H9 (cell line): ENCODE data around the gene PTPRJ. TPM values are rescaled to one million over a fixed set of nuclear protein-coding genes. Genes with fewer than 3 reads are reported as not detected.

Experiments
- DNase-seq: peaks from one replicate; pipeline ENCODE4 v3.0.0-alpha.2; 2017
- H2AFZ ChIP-seq: one replicate; pipeline ENCODE4 v1.6.1; 2013; ENCODE audit warnings: mild to moderate bottlenecking, low read length, control low read depth, moderate library complexity
- H2AK5ac ChIP-seq: 2 replicates; pipeline ENCODE4 v1.6.1; 2013; ENCODE audit warnings: low read length, control low read depth, mixed read lengths; ENCODE audit not compliant: insufficient read length
- H2BK120ac ChIP-seq: one replicate; pipeline ENCODE4 v1.6.1; 2013; ENCODE audit warnings: low read depth, mild to moderate bottlenecking, low read length, control low read depth, inconsistent platforms; ENCODE audit not compliant: poor library complexity, severe bottlenecking
- H2BK12ac ChIP-seq: 2 replicates; pipeline ENCODE4 v1.6.1; 2013; ENCODE audit warnings: low read length, control low read depth, mixed read lengths, low read depth; ENCODE audit not compliant: insufficient read length
- H2BK15ac ChIP-seq: 2 replicates; pipeline ENCODE4 v1.6.1; 2013; ENCODE audit warnings: low read depth, low read length, control low read depth
- H2BK20ac ChIP-seq: one replicate; pipeline ENCODE4 v1.6.1; 2013; ENCODE audit warnings: low read depth, mild to moderate bottlenecking, low read length, control low read depth, inconsistent platforms; ENCODE audit not compliant: poor library complexity, severe bottlenecking
- H2BK5ac ChIP-seq: 2 replicates; pipeline ENCODE4 v1.6.1; 2013; ENCODE audit warnings: low read length, control low read depth, mixed read lengths; ENCODE audit not compliant: insufficient read length
- H3K14ac ChIP-seq: 2 replicates; pipeline ENCODE4 v1.6.1; 2013; ENCODE audit warnings: low read length, control low read depth; ENCODE audit not compliant: insufficient read depth
- H3K18ac ChIP-seq: 2 replicates; pipeline ENCODE4 v1.6.1; 2013; ENCODE audit warnings: low read depth, mild to moderate bottlenecking, mixed read lengths, low read length, control low read depth; ENCODE audit not compliant: insufficient read length
- H3K23ac ChIP-seq: 2 replicates; pipeline ENCODE4 v1.6.1; 2013; ENCODE audit warnings: low read length, control low read depth, mixed read lengths, low read depth; ENCODE audit not compliant: insufficient read length
- H3K23me2 ChIP-seq: 2 replicates; pipeline ENCODE4 v1.6.1; 2013; ENCODE audit warnings: low read depth, mild to moderate bottlenecking, mixed read lengths, low read length, control low read depth; ENCODE audit not compliant: insufficient read length, poor library complexity, severe bottlenecking
- H3K27ac ChIP-seq: 2 replicates; pipeline ENCODE4 v1.5.1; 2013; ENCODE audit warnings: low read length, control low read depth, mixed read lengths, low read depth; ENCODE audit not compliant: insufficient read length
- H3K27me3 ChIP-seq: 2 replicates; pipeline ENCODE4 v1.6.1; 2013; ENCODE audit warnings: low read length, control low read depth, inconsistent platforms; ENCODE audit not compliant: insufficient read depth
- H3K4ac ChIP-seq: 2 replicates; pipeline ENCODE4 v1.6.1; 2013; ENCODE audit warnings: low read depth, mild to moderate bottlenecking, control low read depth, inconsistent platforms, low read length, moderate library complexity
- H3K4me1 ChIP-seq: 2 replicates; pipeline ENCODE4 v1.6.1; 2013; ENCODE audit warnings: low read length, control low read depth, inconsistent platforms; ENCODE audit not compliant: insufficient read depth
- H3K4me2 ChIP-seq: 2 replicates; pipeline ENCODE4 v1.6.1; 2013; ENCODE audit warnings: low read length, control low read depth, mixed read lengths; ENCODE audit not compliant: insufficient read length, insufficient read depth
- H3K56ac ChIP-seq: 2 replicates; pipeline ENCODE4 v1.6.1; 2013; ENCODE audit warnings: low read depth, mild to moderate bottlenecking, mixed read lengths, low read length, control low read depth; ENCODE audit not compliant: insufficient read length
- H3K79me1 ChIP-seq: 2 replicates; pipeline ENCODE4 v1.6.1; 2013; ENCODE audit warnings: low read depth, mild to moderate bottlenecking, moderate library complexity, low read length, control low read depth, inconsistent platforms; ENCODE audit not compliant: insufficient read depth, poor library complexity, severe bottlenecking
- H3K79me2 ChIP-seq: 2 replicates; pipeline ENCODE4 v1.6.1; 2013; ENCODE audit warnings: low read length, control low read depth, inconsistent platforms; ENCODE audit not compliant: insufficient read depth
- H3K9ac ChIP-seq: 2 replicates; pipeline ENCODE4 v1.6.1; 2013; ENCODE audit warnings: low read length, control low read depth, mixed read lengths; ENCODE audit not compliant: insufficient read length; ENCODE audit errors: extremely low read depth
- H3K9me3 ChIP-seq: one replicate; pipeline ENCODE4 v1.6.1; 2013; ENCODE audit warnings: low read depth, low read length, inconsistent platforms; ENCODE audit not compliant: control insufficient read depth
- H3T11ph ChIP-seq: one replicate; pipeline ENCODE4 v1.6.1; 2013; ENCODE audit warnings: mild to moderate bottlenecking, low read length, control low read depth, inconsistent platforms
- H4K20me1 ChIP-seq: one replicate; pipeline ENCODE4 v1.6.1; 2013; ENCODE audit not compliant: control insufficient read depth, insufficient read length, insufficient read depth
- H4K5ac ChIP-seq: 2 replicates; pipeline ENCODE4 v1.6.1; 2013; ENCODE audit warnings: low read depth, mild to moderate bottlenecking, mixed read lengths, low read length, control low read depth; ENCODE audit not compliant: insufficient read length
- H4K8ac ChIP-seq: replicated peaks from 2 replicates; pipeline ENCODE4 v1.6.1; 2013; ENCODE audit warnings: low read length, control low read depth, mixed read lengths, low read depth; ENCODE audit not compliant: insufficient read length
- H4K91ac ChIP-seq: 2 replicates; pipeline ENCODE4 v1.6.1; 2013; ENCODE audit warnings: low read depth, mild to moderate bottlenecking, moderate library complexity, mixed read lengths, low read length, control low read depth; ENCODE audit not compliant: insufficient read length
- H3K27ac Mint-ChIP-seq, 3 experiments: 2 replicates in 2 of 3; 3 replicates in 1 of 3; pipeline ENCODE4 v1.8.0; 2020 to 2021; ENCODE audit warnings: mixed read lengths in 3 of 3, mild to moderate bottlenecking in 1 of 3, moderate library complexity in 1 of 3
- H3K27me3 Mint-ChIP-seq: 2 replicates; pipeline ENCODE4 v1.8.0; 2021; ENCODE audit warnings: low read depth, mild to moderate bottlenecking, moderate library complexity, mixed read lengths
- H3K36me3 Mint-ChIP-seq, 3 experiments: 2 replicates in 2 of 3; 3 replicates in 1 of 3; pipeline ENCODE4 v1.8.0; 2020 to 2021; ENCODE audit warnings: low read depth in 3 of 3, mixed read lengths in 3 of 3; ENCODE audit not compliant: insufficient read depth in 1 of 3
- H3K4me1 Mint-ChIP-seq, 2 experiments: 2 replicates each; pipeline ENCODE4 v1.8.0; 2020; ENCODE audit warnings: mixed read lengths in 2 of 2
- H3K4me3 Mint-ChIP-seq, 2 experiments: 2 replicates in 1 of 2; 3 replicates in 1 of 2; pipeline ENCODE4 v1.8.0; 2020 to 2021; ENCODE audit warnings: mild to moderate bottlenecking in 2 of 2, mixed read lengths in 2 of 2, moderate library complexity in 1 of 2
- H3K9me3 Mint-ChIP-seq, 2 experiments: 2 replicates in 1 of 2; 3 replicates in 1 of 2; pipeline ENCODE4 v1.8.0; 2020; ENCODE audit warnings: mild to moderate bottlenecking in 2 of 2, mixed read lengths in 2 of 2, moderate library complexity in 1 of 2
- WGBS: extraction: QIAGEN DNeasy Blood & Tissue Kit; methylation state at CpG from one replicate; pipeline ENCODE4 v1.1.7; 2013; ENCODE audit warnings: missing lambda C conversion rate, low lambda C conversion rate, mixed read lengths; ENCODE audit not compliant: insufficient read length; ENCODE audit errors: extremely low coverage; 5-methylcytosine and 5-hydroxymethylcytosine counted together
- total RNA-seq: library from RNA; stranded (reverse); gene quantifications from 2 replicates; pipeline ENCODE4 v1.2.1, GENCODE V29; 2021
- TF ChIP-seq, protein P1 (sequence below): fragments of 200-600 bp; sonication (generic); conservative IDR thresholded peaks from 3 replicates; pipeline ENCODE4 v1.8.0; 2021; ENCODE audit warnings: antibody characterized with exemption, mild to moderate bottlenecking

The PTPRJ gene
- total RNA-seq, 1 experiment from 2014 or later: 10.6 TPM

DNA sequence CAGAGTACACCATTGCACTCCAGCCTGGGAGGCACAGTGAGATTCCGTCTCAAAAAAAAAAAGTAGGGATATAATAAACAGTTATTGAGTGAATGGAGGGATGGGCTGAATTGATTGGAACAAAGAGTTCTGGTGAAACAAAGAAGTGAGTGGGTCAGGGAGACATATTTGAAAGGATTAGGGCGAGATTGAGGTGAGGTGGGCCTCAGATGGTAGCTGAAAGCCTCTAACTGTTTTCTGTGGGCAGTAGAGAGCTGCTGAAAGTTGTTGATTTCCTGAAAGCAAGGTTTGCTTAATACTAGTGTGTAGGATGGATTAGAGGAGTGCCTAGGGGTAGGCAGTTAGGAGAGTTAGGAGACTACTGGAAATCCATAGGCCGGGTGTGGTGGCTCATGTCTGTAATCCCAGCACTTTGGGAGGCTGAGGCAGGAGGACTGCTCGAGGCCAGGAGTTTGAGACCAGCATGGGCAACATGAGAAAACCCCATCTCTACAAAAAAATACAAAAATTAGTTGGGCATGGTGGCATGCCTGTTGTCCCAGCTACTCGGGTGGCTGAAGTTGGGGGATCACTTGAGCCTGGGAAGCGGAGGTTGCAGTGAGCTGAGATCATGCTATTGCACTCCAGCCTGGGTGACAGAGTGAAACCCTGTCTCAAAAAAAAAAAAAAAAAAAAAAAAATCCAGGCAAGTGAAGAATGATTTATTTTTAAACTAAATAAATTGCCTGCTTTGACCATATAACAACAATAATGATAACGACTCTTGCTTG, 41.4 kb upstream of the PTPRJ start:
- Mint-ChIP-seq H3K4me1 (peaks cover 11 to 25% of the 10 kb centered on the region in 2 experiments), H3K27me3 (peaks cover 2% of the 10 kb centered on the region; the same call in 1 of the 2 replicates), H3K4me3 (no peak overlapping the region), H3K27ac (no peak overlapping the region; a peak in 1 of 7 replicates), H3K9me3 (no peaks in the 10 kb centered on the region; a peak in 1 of 5 replicates), H3K36me3 (no peaks in the 10 kb centered on the region)
- Histone ChIP-seq H3K23me2 (no peaks in the 10 kb centered on the region), H3K14ac (no peak overlapping the region), H2BK5ac (no peak overlapping the region), H3K23ac (no peak overlapping the region), H4K20me1 (no peaks in the 10 kb centered on the region), H3K27me3 (no peaks in the 10 kb centered on the region), H3K27ac (no peak overlapping the region), H2AFZ (no peak overlapping the region), H3K9me3 (no peaks in the 10 kb centered on the region), H3K56ac (no peak overlapping the region), H4K5ac (no peak overlapping the region), H3K4me1 (no peaks in the 10 kb centered on the region), H2BK120ac (no peak overlapping the region), H3K4me2 (no peak overlapping the region), H3K79me2 (no peaks in the 10 kb centered on the region), H2AK5ac (no peak overlapping the region), H3T11ph (no peak overlapping the region), H3K9ac (no peak overlapping the region), H2BK12ac (no peak overlapping the region), H3K4ac (no peak overlapping the region), H3K79me1 (no peaks in the 10 kb centered on the region), H2BK15ac (no peak overlapping the region), H2BK20ac (no peak overlapping the region), H4K8ac (no peak overlapping the region), H4K91ac (no peak overlapping the region), H3K18ac (no peak overlapping the region)
- DNase-seq: no peak
- WGBS: no CpG with 5 or more reads among the region's 7 CpGs
- TF ChIP-seq, protein P1, sequence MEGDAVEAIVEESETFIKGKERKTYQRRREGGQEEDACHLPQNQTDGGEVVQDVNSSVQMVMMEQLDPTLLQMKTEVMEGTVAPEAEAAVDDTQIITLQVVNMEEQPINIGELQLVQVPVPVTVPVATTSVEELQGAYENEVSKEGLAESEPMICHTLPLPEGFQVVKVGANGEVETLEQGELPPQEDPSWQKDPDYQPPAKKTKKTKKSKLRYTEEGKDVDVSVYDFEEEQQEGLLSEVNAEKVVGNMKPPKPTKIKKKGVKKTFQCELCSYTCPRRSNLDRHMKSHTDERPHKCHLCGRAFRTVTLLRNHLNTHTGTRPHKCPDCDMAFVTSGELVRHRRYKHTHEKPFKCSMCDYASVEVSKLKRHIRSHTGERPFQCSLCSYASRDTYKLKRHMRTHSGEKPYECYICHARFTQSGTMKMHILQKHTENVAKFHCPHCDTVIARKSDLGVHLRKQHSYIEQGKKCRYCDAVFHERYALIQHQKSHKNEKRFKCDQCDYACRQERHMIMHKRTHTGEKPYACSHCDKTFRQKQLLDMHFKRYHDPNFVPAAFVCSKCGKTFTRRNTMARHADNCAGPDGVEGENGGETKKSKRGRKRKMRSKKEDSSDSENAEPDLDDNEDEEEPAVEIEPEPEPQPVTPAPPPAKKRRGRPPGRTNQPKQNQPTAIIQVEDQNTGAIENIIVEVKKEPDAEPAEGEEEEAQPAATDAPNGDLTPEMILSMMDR: no peak
